B cell (primary cell): ENCODE results near the gene RIMBP2.

Experiments
- CTCF ChIP-seq: fragments of 200-600 bp; IDR thresholded peaks from one replicate; pipeline ENCODE4 v1.8.0; 2022; ENCODE audit warnings: antibody characterized with exemption, mild to moderate bottlenecking
- EZH2 ChIP-seq: IDR thresholded peaks from 2 replicates; pipeline ENCODE4 v1.6.1; 2012; ENCODE audit warnings: borderline replicate concordance, low read depth, mild to moderate bottlenecking, moderate library complexity, low read length; ENCODE audit not compliant: insufficient read depth, poor library complexity, severe bottlenecking

- TF ChIP-seq CTCF (no peak), EZH2 (no peak)
These were observed 293.0 kb downstream of the RIMBP2 start for GRCh38 chr12:130423136-130423535.
